ENCODE data around the gene UBE2D3. TPM values are rescaled to one million over a fixed set of nuclear protein-coding genes. Genes with fewer than 3 reads are reported as not detected.

The UBE2D3 gene
- total and polyA plus RNA-seq, 2 of the 4 experiments (the other 2 are of a cell fraction) = 233 to 387 TPM

GRCh38 chr4:102842367-102842766 is 15.0 kb upstream of the UBE2D3 start:
- H3K4ac ChIP-seq (ENCODE audit: low read depth, low read length) = no peak overlapping the region
- ChIA-PET POLR2A (ENCODE audit: unreplicated experiment) (no interaction called here), CTCF (interaction anchor here (0.7 kb wide), 1 partner anchor 8 kb away, joined by 3 read pairs; no protein-coding TSS in a partner anchor)
- WGBS, 2 experiments (ENCODE audit: extremely low coverage in 2 of 2, insufficient read length in 1 of 2) = no CpG with 5 or more reads among the region's 3 CpGs
- H3K56ac ChIP-seq (ENCODE audit: extremely low read depth, insufficient read depth, low read length) = no peak overlapping the region
- ATAC-seq (ENCODE audit: low read depth) (no peak), DNase-seq (no peak)
- no peak overlapping the region for H3K27ac ChIP-seq (ENCODE audit: insufficient read depth, low read length)
- H2BK5ac ChIP-seq (ENCODE audit: low read depth, low read length, poor library complexity, severe bottlenecking) = no peak overlapping the region
- no peak overlapping the region for H2BK15ac ChIP-seq (ENCODE audit: low read depth, low read length)
- H3K9ac ChIP-seq (ENCODE audit: low read depth, low read length) = no peak overlapping the region
- H3K9me3 ChIP-seq (ENCODE audit: control insufficient read depth, insufficient read depth, low read length) = no peaks in the 10 kb centered on the region
- no peak overlapping the region for H4K5ac ChIP-seq (ENCODE audit: low read depth, low read length)
- dilution Hi-C loops (cut with HindIII; ENCODE audit: low sequenced_read_pairs, unreplicated experiment) = no loop called here
- no peak overlapping the region for H2AK9ac ChIP-seq (replicated peaks; ENCODE audit: low read depth, low read length, poor library complexity)
- no peak overlapping the region for H4K8ac ChIP-seq (ENCODE audit: low read depth in 2 of 2, low read length in 2 of 2)
- no peak overlapping the region for H3K14ac ChIP-seq (replicated peaks; ENCODE audit: low read depth, low read length)
- H2BK20ac ChIP-seq (ENCODE audit: low read depth, low read length) = no peak overlapping the region
- no peak overlapping the region for H2AK5ac ChIP-seq (ENCODE audit: low read depth, low read length)
- no peak for TF ChIP-seq USF2 (IDR thresholded peaks at IDR 0.05; ENCODE audit: low read depth, low read length)
- TF ChIP-seq RCOR1 (IDR thresholded peaks at IDR 0.05; ENCODE audit: insufficient replicate concordance, low read length) = no peak
- TF ChIP-seq CHD1 (IDR thresholded peaks at IDR 0.05; ENCODE audit: low read depth, low read length) = no peak
- no peak for TF ChIP-seq SMC3 (IDR thresholded peaks at IDR 0.05; ENCODE audit: low read depth, low read length)
- no peak for TF ChIP-seq NFE2L2 (IDR thresholded peaks at IDR 0.05; ENCODE audit: low read depth, low read length)
- TF ChIP-seq, protein P1, sequence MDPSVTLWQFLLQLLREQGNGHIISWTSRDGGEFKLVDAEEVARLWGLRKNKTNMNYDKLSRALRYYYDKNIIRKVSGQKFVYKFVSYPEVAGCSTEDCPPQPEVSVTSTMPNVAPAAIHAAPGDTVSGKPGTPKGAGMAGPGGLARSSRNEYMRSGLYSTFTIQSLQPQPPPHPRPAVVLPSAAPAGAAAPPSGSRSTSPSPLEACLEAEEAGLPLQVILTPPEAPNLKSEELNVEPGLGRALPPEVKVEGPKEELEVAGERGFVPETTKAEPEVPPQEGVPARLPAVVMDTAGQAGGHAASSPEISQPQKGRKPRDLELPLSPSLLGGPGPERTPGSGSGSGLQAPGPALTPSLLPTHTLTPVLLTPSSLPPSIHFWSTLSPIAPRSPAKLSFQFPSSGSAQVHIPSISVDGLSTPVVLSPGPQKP (IDR thresholded peaks at IDR 0.05; ENCODE audit: borderline replicate concordance, low read depth, low read length) = no peak
- no peak for TF ChIP-seq FOS (IDR thresholded peaks at IDR 0.05; ENCODE audit: low read depth, low read length)
- TF ChIP-seq RFX5 (IDR thresholded peaks at IDR 0.05; ENCODE audit: low read depth, low read length) = no peak
- TF ChIP-seq POLR2A (IDR thresholded peaks at IDR 0.05; ENCODE audit: low read depth, low read length) = no peak
- TF ChIP-seq BHLHE40 (IDR thresholded peaks at IDR 0.05; ENCODE audit: low read depth, low read length) = no peak
- no peak for TF ChIP-seq CTCF (conservative IDR thresholded peaks at IDR 0.05; ENCODE audit: low read depth, low read length)
- TF ChIP-seq RAD21 (IDR thresholded peaks at IDR 0.05; ENCODE audit: low read length) = no peak
- TF ChIP-seq MAFK (IDR thresholded peaks at IDR 0.05; ENCODE audit: low read depth, low read length) = no peak
- TF ChIP-seq CEBPB (IDR thresholded peaks at IDR 0.05; ENCODE audit: low read depth, low read length) = no peak
- no peak for TF ChIP-seq MXI1 (IDR thresholded peaks at IDR 0.05; ENCODE audit: borderline replicate concordance, low read depth, low read length)
- TF ChIP-seq MAZ (IDR thresholded peaks at IDR 0.05; ENCODE audit: borderline replicate concordance, low read depth, low read length) = no peak
- H3K23ac ChIP-seq (ENCODE audit: low read depth, low read length) = no peak overlapping the region
- no peaks in the 10 kb centered on the region for H3K9me1 ChIP-seq (ENCODE audit: insufficient read depth, low read length)
- no peak overlapping the region for H3K4me3 ChIP-seq (ENCODE audit: insufficient read depth, low read depth, low read length)
- no peak overlapping the region for H3K18ac ChIP-seq (ENCODE audit: low read depth, low read length)
- no peak overlapping the region for H3K4me2 ChIP-seq (ENCODE audit: low read depth, low read length)
- H2AFZ ChIP-seq (replicated peaks; ENCODE audit: low read length, poor library complexity) = no peak overlapping the region
- H3K4me1 ChIP-seq (ENCODE audit: control insufficient read depth, insufficient read depth, low read length) = no peaks in the 10 kb centered on the region
- no peak overlapping the region for H2BK120ac ChIP-seq (ENCODE audit: low read depth, low read length)
- in situ Hi-C loops (cut with MboI; ENCODE audit: low sequenced_read_pairs) = no loop called here
- no peaks in the 10 kb centered on the region; a peak in 1 of 4 replicates for H3K79me1 ChIP-seq (ENCODE audit: low read depth in 1 of 2, low read length in 2 of 2)
- H4K91ac ChIP-seq (ENCODE audit: insufficient read depth, low read depth, low read length) = no peak overlapping the region
- no peaks in the 10 kb centered on the region for H3K27me3 ChIP-seq (ENCODE audit: control insufficient read depth, insufficient read depth, low read length)
- H4K20me1 ChIP-seq (ENCODE audit: insufficient read depth, low read length) = no peaks in the 10 kb centered on the region
- no peaks in the 10 kb centered on the region for H3K36me3 ChIP-seq (ENCODE audit: control insufficient read depth, insufficient read depth, low read length)
- no TSS peak for BruUV-seq (replicated peaks)
- intact Hi-C loops (cut with micrococcal nuclease) = no loop called here

All from IMR-90 (cell line).